HepG2 (cell line): ENCODE results near the gene RAPH1. TPM values are rescaled to one million over a fixed set of nuclear protein-coding genes. Genes with fewer than 3 reads are reported as not detected.

Experiments
- FOXO4 ChIP-seq: sonication (generic); formaldehyde crosslinking; conservative IDR thresholded peaks from 2 replicates; pipeline ENCODE4 v1.8.1; 2023; ENCODE audit warnings: missing genetic modification reagents
- POLR2A ChIP-seq, 2 experiments: IDR thresholded peaks; 2 replicates each; pipeline ENCODE4 v1.6.1; 2011; ENCODE audit warnings: low read depth in 2 of 2, low read length in 2 of 2, mild to moderate bottlenecking in 1 of 2, moderate library complexity in 1 of 2; ENCODE audit not compliant: insufficient read depth in 1 of 2
- PTBP1 ChIP-seq: fragments of 200-400 bp; formaldehyde crosslinking; IDR thresholded peaks from 2 replicates; pipeline ENCODE4 v1.6.1; 2018; ENCODE audit warnings: low read length, low read depth; ENCODE audit not compliant: poor library complexity, severe bottlenecking
- THAP8 ChIP-seq: sonication (generic); formaldehyde crosslinking; IDR thresholded peaks from 2 replicates; pipeline ENCODE4 v1.5.1; 2020; ENCODE audit warnings: missing genetic modification reagents, mild to moderate bottlenecking, borderline replicate concordance
- ZHX2 ChIP-seq, 2 experiments: sonication (generic) in 1 of 2; formaldehyde crosslinking in 1 of 2; IDR thresholded peaks; 2 replicates each; pipeline versions ENCODE4 v1.6.1 to v1.9.0; 2014 to 2022; ENCODE audit warnings: antibody characterized with exemption in 1 of 2, borderline replicate concordance in 1 of 2, inconsistent platforms in 1 of 2, low read depth in 1 of 2, missing genetic modification reagents in 1 of 2
- ZMAT3 ChIP-seq: sonication (generic); formaldehyde crosslinking; conservative IDR thresholded peaks from 2 replicates; pipeline ENCODE4 v1.7.0; 2021; ENCODE audit warnings: missing genetic modification reagents
- ZNF121 ChIP-seq: sonication (generic); formaldehyde crosslinking; IDR thresholded peaks from 2 replicates; pipeline ENCODE4 v1.5.0; 2020; ENCODE audit warnings: mild to moderate bottlenecking, missing genetic modification reagents
- ZNF256 ChIP-seq: sonication (generic); formaldehyde crosslinking; conservative IDR thresholded peaks from 2 replicates; pipeline ENCODE4 v1.4.0; 2020; ENCODE audit warnings: missing genetic modification reagents
- ZNF281 ChIP-seq: sonication (generic); formaldehyde crosslinking; IDR thresholded peaks from 2 replicates; pipeline ENCODE4 v1.4.0; 2020; ENCODE audit warnings: missing genetic modification reagents, borderline replicate concordance
- ZNF510 ChIP-seq: sonication (generic); formaldehyde crosslinking; IDR thresholded peaks from 2 replicates; pipeline ENCODE4 v1.4.0; 2020; ENCODE audit warnings: low read depth, mild to moderate bottlenecking, missing genetic modification reagents
- ZNF557 ChIP-seq: sonication (generic); formaldehyde crosslinking; IDR thresholded peaks from 2 replicates; pipeline ENCODE4 v1.4.0; 2020; ENCODE audit warnings: missing genetic modification reagents
- ZNF615 ChIP-seq: sonication (generic); formaldehyde crosslinking; IDR thresholded peaks from 2 replicates; pipeline ENCODE4 v1.5.0; 2020; ENCODE audit warnings: mild to moderate bottlenecking, missing genetic modification reagents, borderline replicate concordance
- ZNF703 ChIP-seq: sonication (generic); formaldehyde crosslinking; IDR thresholded peaks from 2 replicates; pipeline ENCODE4 v1.5.1; 2020; ENCODE audit warnings: missing genetic modification reagents, mild to moderate bottlenecking, moderate library complexity, borderline replicate concordance
- ZNF704 ChIP-seq: sonication (generic); formaldehyde crosslinking; IDR thresholded peaks from 2 replicates; pipeline ENCODE4 v1.8.1; 2023; ENCODE audit warnings: mild to moderate bottlenecking, inconsistent platforms, moderate library complexity, missing genetic modification reagents, borderline replicate concordance
- ZNF724P ChIP-seq: sonication (generic); formaldehyde crosslinking; IDR thresholded peaks from 2 replicates; pipeline ENCODE4 v1.8.0; 2022; ENCODE audit warnings: missing genetic modification reagents, borderline replicate concordance
- ZNF768 ChIP-seq: sonication (generic); formaldehyde crosslinking; IDR thresholded peaks from 2 replicates; pipeline ENCODE4 v1.4.0; 2020; ENCODE audit warnings: missing genetic modification reagents
- ZSCAN30 ChIP-seq: sonication (generic); formaldehyde crosslinking; IDR thresholded peaks from 2 replicates; pipeline ENCODE4 v1.5.0; 2020; ENCODE audit warnings: mild to moderate bottlenecking, missing genetic modification reagents
- polyA plus RNA-seq, 8 experiments: library from polyadenylated mRNA; depleted of rRNA in 3 of 8; stranded (reverse) in 7 of 8; unstranded in 1 of 8; fragments of >200 nt; fragmentation: Illumina TruSeq in 4 of 8; extraction: Trizol in 4 of 8; gene quantifications; 2 replicates each; pipeline versions ENCODE4 v1.2.1 to v1.2.3, GENCODE V29; 2011 to 2016; ENCODE audit warnings: low read depth in 4 of 8, missing spikeins in 1 of 8, mixed read lengths in 1 of 8; ENCODE audit not compliant: insufficient read depth in 1 of 8
- total RNA-seq, 5 experiments: library from RNA; depleted of rRNA; stranded (reverse); fragments of >200 nt; fragmentation: Illumina TruSeq; extraction: Trizol; gene quantifications; 2 replicates each; pipeline ENCODE4 v1.2.3, GENCODE V29; 2016; ENCODE audit warnings: low read depth in 1 of 5

The RAPH1 gene
- total and polyA plus RNA-seq, 2 of the 13 experiments (the other 11 are each of a cell fraction or from before 2014, with no cell fraction given): 5.3 to 6.7 TPM

GRCh38 chr2:203534621-203535077 lies 452 bp downstream of the RAPH1 start (continued):
- TF ChIP-seq POLR2A (IDR thresholded peaks at IDR 0.05; ENCODE audit: insufficient read depth in 1 of 2, low read depth in 2 of 2, low read length in 2 of 2): no peak
- no peak for TF ChIP-seq PTBP1
- peak; percentile 69; the same call in 1 of the 2 replicates for TF ChIP-seq ZNF768 (CRISPR knock-in tag)
- TF ChIP-seq FOXO4 (CRISPR knock-in tag): no peak
- TF ChIP-seq ZNF510: no peak
- TF ChIP-seq ZNF557 (CRISPR knock-in tag): no peak
- TF ChIP-seq ZSCAN30 (CRISPR knock-in tag): no peak
- no peak for TF ChIP-seq ZMAT3 (CRISPR knock-in tag)
- TF ChIP-seq ZHX2 (IDR thresholded peaks at IDR 0.05; ENCODE audit: low read depth): no peak
- no peak for TF ChIP-seq ZHX2 (CRISPR knock-in tag; IDR thresholded peaks at IDR 0.05; ENCODE audit: borderline replicate concordance)
- 0 out of 2 replicates have a peak, but pooled peaks have one; percentile 17 for TF ChIP-seq ZNF256 (CRISPR knock-in tag)
- no peak for TF ChIP-seq ZNF724P (CRISPR knock-in tag)
- TF ChIP-seq THAP8 (CRISPR knock-in tag): no peak
- TF ChIP-seq ZNF704: 0 out of 2 replicates have a peak, but pooled peaks have one; percentile 24
- TF ChIP-seq ZNF615 (CRISPR knock-in tag): 0 out of 2 replicates have a peak, but pooled peaks have one; percentile 53
- TF ChIP-seq ZNF281 (CRISPR knock-in tag): no peak
- TF ChIP-seq ZNF121 (CRISPR knock-in tag): peak; percentile 46; the same call in 1 of the 2 replicates
- TF ChIP-seq ZNF703 (CRISPR knock-in tag): no peak
